ENCODE data around the gene MUC6.
A peak's percentile ranks its signal among the peaks of the same experiment; 100 is the strongest.

Gene MUC6

DNA sequence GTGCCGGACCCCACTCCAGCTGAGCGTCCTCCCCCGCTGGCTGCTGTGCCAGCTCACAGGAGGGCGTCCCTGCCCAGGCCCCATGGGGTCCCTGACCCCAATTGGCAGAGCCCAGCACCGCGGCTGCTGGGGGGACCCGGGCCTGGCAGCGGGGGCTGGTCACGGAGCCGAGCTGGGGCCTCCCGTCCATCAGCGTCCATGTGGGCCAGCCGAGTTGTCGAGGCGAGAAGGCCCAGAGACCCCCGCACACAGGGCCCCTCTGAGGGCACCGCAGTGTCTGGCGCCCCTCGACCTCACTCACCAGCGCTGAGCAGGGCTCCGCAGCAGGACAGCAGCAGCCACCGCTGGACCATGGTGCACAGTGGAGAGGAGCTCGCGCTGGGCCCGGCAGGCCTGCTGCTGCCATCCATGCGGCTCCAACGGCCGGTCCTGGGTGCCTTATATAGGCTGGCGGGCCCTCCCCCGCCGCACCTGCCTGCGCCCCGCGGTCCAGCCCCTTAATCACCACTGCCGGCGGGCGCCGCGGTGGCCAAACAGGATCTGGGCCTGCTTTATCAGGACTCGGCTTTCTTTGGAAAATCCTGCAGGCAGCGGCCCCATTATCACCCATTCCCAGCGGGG, at the start of gene MUC6:
TSS of gene MUC6 (minus strand) at position 416 of the 621 bp plus-strand sequence. CDS start at position 353, 63 bp downstream.
- no peak for TF ChIP-seq CSDC2 (CRISPR knock-in tag; IDR thresholded peaks at IDR 0.05)
- TF ChIP-seq ZC3H10 (CRISPR knock-in tag; IDR thresholded peaks at IDR 0.05), result no peak
- no peak for TF ChIP-seq OSR1 (CRISPR knock-in tag; IDR thresholded peaks at IDR 0.05)
- TF ChIP-seq PATZ1 (CRISPR knock-in tag; IDR thresholded peaks at IDR 0.05; ENCODE audit: borderline replicate concordance), result no peak
- TF ChIP-seq BACH2 (CRISPR knock-in tag; IDR thresholded peaks at IDR 0.05; ENCODE audit: borderline replicate concordance), result no peak
- TF ChIP-seq ZNF70 (CRISPR knock-in tag; IDR thresholded peaks at IDR 0.05), result no peak
- no peak for TF ChIP-seq SNAI2 (CRISPR knock-in tag; IDR thresholded peaks at IDR 0.05)
- no peak for TF ChIP-seq GLIS3 (CRISPR knock-in tag; IDR thresholded peaks at IDR 0.05)
- no peak for TF ChIP-seq CSRNP3 (CRISPR knock-in tag; IDR thresholded peaks at IDR 0.05)
- TF ChIP-seq PPARA (CRISPR knock-in tag; IDR thresholded peaks at IDR 0.05; ENCODE audit: borderline replicate concordance), result no peak
- no peak for TF ChIP-seq ZFP30 (CRISPR knock-in tag; IDR thresholded peaks at IDR 0.05)
- no peak for TF ChIP-seq ZNF565 (CRISPR knock-in tag; conservative IDR thresholded peaks at IDR 0.05; ENCODE audit: low read depth)
- no peak for TF ChIP-seq POU6F1 (CRISPR knock-in tag; IDR thresholded peaks at IDR 0.05; ENCODE audit: borderline replicate concordance, low read depth)
- TF ChIP-seq RARB (CRISPR knock-in tag; IDR thresholded peaks at IDR 0.05), result no peak
- no peak for TF ChIP-seq ZNF8 (CRISPR knock-in tag; IDR thresholded peaks at IDR 0.05)
- no peak for TF ChIP-seq ARNTL (CRISPR knock-in tag; IDR thresholded peaks at IDR 0.05; ENCODE audit: borderline replicate concordance, low read depth)
- peak; percentile 23; the same call in 2 of the 3 replicates for ATAC-seq

DNA sequence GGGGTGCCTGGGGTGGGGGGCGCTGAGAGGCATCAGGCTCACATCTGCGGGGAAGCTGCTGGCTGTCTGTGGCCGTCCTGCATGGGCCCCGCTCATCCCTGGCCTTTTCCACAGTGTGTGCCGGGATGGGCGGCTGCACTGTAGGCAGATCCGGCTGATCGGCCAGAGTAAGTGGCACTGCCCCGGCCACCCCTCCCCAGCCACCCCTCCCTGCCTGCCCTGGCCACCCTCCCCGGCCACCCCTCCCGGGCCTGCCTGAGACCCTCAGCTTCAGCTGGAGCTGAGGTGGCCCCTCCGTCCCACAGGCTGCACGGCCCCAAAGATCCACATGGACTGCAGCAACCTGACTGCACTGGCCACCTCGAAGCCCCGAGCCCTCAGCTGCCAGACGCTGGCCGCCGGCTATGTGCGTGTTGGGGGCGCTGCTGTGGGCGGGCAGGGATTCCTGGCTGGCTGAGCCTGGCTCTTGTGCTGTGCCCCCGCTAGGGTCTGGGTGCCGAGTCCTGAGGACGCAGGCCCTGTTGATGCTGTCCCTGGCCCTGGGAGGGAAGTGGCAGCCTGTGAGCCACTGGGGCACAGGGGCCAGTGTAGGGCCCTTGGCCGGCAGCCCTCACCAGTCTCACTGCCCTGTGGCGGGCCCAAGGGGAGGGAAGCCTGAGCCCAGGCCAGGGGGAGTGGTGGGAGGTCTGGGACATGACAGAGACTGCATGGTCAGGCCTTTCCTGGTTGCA, 49.1 kb upstream of the MUC6 start:
- 0 out of 3 replicates have a peak, but pooled peaks have one; percentile 20 for ATAC-seq
- TF ChIP-seq GLIS3 (CRISPR knock-in tag; IDR thresholded peaks at IDR 0.05) (no peak), RARB (CRISPR knock-in tag; IDR thresholded peaks at IDR 0.05) (no peak), ARNTL (CRISPR knock-in tag; IDR thresholded peaks at IDR 0.05; ENCODE audit: borderline replicate concordance, low read depth) (no peak), ESRRG (CRISPR knock-in tag; IDR thresholded peaks at IDR 0.05) (no peak), ZFP3 (CRISPR knock-in tag; IDR thresholded peaks at IDR 0.05) (no peak), OSR1 (CRISPR knock-in tag; IDR thresholded peaks at IDR 0.05) (no peak), ZNF8 (CRISPR knock-in tag; IDR thresholded peaks at IDR 0.05) (no peak), ISL1 (CRISPR knock-in tag; IDR thresholded peaks at IDR 0.05) (no peak), ZFP30 (CRISPR knock-in tag; IDR thresholded peaks at IDR 0.05) (no peak), CSRNP3 (CRISPR knock-in tag; IDR thresholded peaks at IDR 0.05) (no peak), BACH2 (CRISPR knock-in tag; IDR thresholded peaks at IDR 0.05; ENCODE audit: borderline replicate concordance) (no peak), ZC3H10 (CRISPR knock-in tag; IDR thresholded peaks at IDR 0.05) (no peak), POU6F1 (CRISPR knock-in tag; IDR thresholded peaks at IDR 0.05; ENCODE audit: borderline replicate concordance, low read depth) (no peak), ZNF565 (CRISPR knock-in tag; conservative IDR thresholded peaks at IDR 0.05; ENCODE audit: low read depth) (no peak), TCF4 (CRISPR knock-in tag; IDR thresholded peaks at IDR 0.05; ENCODE audit: borderline replicate concordance) (no peak)
- TF ChIP-seq, protein P1, sequence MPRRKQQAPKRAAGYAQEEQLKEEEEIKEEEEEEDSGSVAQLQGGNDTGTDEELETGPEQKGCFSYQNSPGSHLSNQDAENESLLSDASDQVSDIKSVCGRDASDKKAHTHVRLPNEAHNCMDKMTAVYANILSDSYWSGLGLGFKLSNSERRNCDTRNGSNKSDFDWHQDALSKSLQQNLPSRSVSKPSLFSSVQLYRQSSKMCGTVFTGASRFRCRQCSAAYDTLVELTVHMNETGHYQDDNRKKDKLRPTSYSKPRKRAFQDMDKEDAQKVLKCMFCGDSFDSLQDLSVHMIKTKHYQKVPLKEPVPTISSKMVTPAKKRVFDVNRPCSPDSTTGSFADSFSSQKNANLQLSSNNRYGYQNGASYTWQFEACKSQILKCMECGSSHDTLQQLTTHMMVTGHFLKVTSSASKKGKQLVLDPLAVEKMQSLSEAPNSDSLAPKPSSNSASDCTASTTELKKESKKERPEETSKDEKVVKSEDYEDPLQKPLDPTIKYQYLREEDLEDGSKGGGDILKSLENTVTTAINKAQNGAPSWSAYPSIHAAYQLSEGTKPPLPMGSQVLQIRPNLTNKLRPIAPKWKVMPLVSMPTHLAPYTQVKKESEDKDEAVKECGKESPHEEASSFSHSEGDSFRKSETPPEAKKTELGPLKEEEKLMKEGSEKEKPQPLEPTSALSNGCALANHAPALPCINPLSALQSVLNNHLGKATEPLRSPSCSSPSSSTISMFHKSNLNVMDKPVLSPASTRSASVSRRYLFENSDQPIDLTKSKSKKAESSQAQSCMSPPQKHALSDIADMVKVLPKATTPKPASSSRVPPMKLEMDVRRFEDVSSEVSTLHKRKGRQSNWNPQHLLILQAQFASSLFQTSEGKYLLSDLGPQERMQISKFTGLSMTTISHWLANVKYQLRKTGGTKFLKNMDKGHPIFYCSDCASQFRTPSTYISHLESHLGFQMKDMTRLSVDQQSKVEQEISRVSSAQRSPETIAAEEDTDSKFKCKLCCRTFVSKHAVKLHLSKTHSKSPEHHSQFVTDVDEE (CRISPR knock-in tag; IDR thresholded peaks at IDR 0.05), result no peak
- TF ChIP-seq, protein P2, sequence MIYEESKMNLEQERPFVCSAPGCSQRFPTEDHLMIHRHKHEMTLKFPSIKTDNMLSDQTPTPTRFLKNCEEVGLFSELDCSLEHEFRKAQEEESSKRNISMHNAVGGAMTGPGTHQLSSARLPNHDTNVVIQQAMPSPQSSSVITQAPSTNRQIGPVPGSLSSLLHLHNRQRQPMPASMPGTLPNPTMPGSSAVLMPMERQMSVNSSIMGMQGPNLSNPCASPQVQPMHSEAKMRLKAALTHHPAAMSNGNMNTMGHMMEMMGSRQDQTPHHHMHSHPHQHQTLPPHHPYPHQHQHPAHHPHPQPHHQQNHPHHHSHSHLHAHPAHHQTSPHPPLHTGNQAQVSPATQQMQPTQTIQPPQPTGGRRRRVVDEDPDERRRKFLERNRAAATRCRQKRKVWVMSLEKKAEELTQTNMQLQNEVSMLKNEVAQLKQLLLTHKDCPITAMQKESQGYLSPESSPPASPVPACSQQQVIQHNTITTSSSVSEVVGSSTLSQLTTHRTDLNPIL (CRISPR knock-in tag; IDR thresholded peaks at IDR 0.05; ENCODE audit: low read depth), result no peak

Data from SK-N-SH treated with all-trans-retinoic acid at 6 μM for 48 hours (cell line).